PFSK-1 (cell line): ENCODE results near the gene INS.

Experiments used
- FOXP2 ChIP-seq: optimal IDR thresholded peaks from 2 replicates; pipeline ENCODE3; 2011; ENCODE audit warnings: borderline replicate concordance, control low read depth, inconsistent platforms; ENCODE audit not compliant: insufficient read depth; ENCODE audit errors: extremely low read length, extremely low read depth
- POLR2AphosphoS5 ChIP-seq: IDR thresholded peaks from 2 replicates; pipeline ENCODE4 v1.6.1; 2012; ENCODE audit warnings: low read depth, mild to moderate bottlenecking, control low read depth, low read length, moderate library complexity
- REST ChIP-seq, 2 experiments: IDR thresholded peaks; 2 replicates each; pipeline versions ENCODE4 v1.6.1 to v1.8.0; 2011 to 2012; ENCODE audit warnings: low read depth in 2 of 2, low read length in 2 of 2, control low read depth in 1 of 2, inconsistent platforms in 1 of 2, mild to moderate bottlenecking in 1 of 2, moderate library complexity in 1 of 2; ENCODE audit not compliant: insufficient read depth in 1 of 2
- SIN3A ChIP-seq: IDR thresholded peaks from 2 replicates; pipeline ENCODE4 v1.6.1; 2012; ENCODE audit warnings: mild to moderate bottlenecking, low read length, moderate library complexity, borderline replicate concordance; ENCODE audit not compliant: insufficient read depth
- TAF1 ChIP-seq: IDR thresholded peaks from 2 replicates; pipeline ENCODE4 v1.6.1; 2012; ENCODE audit warnings: low read length, control low read depth, borderline replicate concordance; ENCODE audit not compliant: insufficient read depth

The INS gene

DNA sequence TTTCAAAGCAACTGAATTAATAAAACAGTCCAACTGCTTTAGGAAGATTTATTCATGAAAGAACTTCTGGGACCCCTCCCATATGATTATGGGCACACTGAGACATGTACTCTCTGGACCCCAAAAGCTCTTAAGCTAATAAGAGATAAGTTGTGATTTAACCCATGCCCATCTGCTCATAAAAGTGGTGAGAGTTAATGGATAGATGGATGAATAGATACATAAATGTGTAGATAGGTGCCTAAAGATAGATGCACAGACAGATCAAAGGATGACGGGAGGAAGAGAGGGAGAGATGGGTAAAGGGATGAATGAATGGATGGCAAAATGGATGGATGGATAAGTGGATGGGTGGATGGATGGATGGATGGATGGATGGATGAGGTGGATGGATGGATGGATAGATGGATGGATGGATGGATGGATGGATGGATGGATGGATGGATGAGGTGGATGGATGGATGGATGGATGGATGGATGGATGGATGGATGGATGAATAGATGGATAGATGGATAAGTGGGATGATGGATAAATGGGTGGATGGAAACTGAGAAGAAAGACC lies 40.0 kb upstream of the INS start:
- TF ChIP-seq SIN3A (no peak), POLR2AphosphoS5 (no peak), REST (IDR thresholded peaks at IDR 0.05; ENCODE audit: insufficient read depth in 1 of 2, low read depth in 2 of 2, low read length in 2 of 2) (no peak), FOXP2 (no peak), TAF1 (no peak)

- TF ChIP-seq SIN3A (no peak), POLR2AphosphoS5 (no peak), FOXP2 (no peak), TAF1 (no peak), REST (IDR thresholded peaks at IDR 0.05; ENCODE audit: insufficient read depth in 1 of 2, low read depth in 2 of 2, low read length in 2 of 2) (no peak)
These were observed 39.5 kb upstream of the INS start for GRCh38 chr11:2200536-2200935.

GRCh38 chr11:2199466-2200341 lies 38.7 kb upstream of the INS start:
- TF ChIP-seq POLR2AphosphoS5 (no peak), TAF1 (no peak), SIN3A (no peak), FOXP2 (no peak), REST (IDR thresholded peaks at IDR 0.05; ENCODE audit: insufficient read depth in 1 of 2, low read depth in 2 of 2, low read length in 2 of 2) (no peak)

DNA sequence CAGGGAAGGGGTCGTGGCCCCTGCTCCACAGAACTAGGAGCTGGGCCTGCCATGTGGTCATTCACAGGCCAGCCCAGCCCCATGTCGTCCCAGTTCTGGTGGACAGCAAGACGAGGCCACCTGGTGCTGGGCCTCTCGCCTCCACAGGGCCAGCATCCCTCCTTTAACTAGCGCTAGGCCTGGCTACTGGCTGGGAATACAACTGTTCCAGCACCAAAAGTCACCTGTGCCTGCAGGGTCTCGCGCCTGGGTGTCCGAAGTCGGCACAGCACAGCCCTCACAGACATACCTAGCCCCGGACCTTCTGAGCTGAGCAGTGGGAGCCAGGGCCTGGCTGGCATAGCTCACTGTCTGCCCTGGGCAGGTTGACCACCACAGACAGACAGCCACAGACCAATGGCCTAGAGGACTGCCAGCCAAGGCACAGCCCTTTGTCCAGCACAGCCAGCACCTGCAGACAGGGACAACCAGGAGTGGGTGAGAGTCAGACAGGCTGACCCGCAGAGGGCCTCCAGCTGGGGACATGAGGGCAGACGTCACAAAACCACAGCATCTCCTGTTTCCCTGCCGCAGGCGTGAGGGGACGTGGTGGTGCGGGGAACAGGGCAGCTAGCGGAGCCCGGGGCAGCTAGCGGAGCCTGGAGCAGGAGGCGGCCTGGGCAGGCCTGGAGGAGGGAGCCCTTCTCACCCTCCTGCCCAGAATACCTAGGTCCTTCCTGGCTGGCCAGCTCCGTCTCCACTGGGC lies 37.8 kb upstream of the INS start:
- TF ChIP-seq POLR2AphosphoS5 = no peak
- TF ChIP-seq TAF1 = no peak
- TF ChIP-seq SIN3A = no peak
- no peak for TF ChIP-seq FOXP2
- no peak for TF ChIP-seq REST (IDR thresholded peaks at IDR 0.05; ENCODE audit: insufficient read depth in 1 of 2, low read depth in 2 of 2, low read length in 2 of 2)
